Skin of body (tissue), 2 donors: Measurements from ENCODE around the gene MSLN. TPM values are rescaled to one million over a fixed set of nuclear protein-coding genes. Genes with fewer than 3 reads are reported as not detected.
"Not testable (repeated sequence)": the region's sequence is repeated elsewhere in the genome, so short reads cannot be mapped to it uniquely, and the experiment has no call there.

Experiments used
- DNase-seq: peaks from one replicate; lab custom pipeline; 2025; lab: John Stamatoyannopoulos, UW
- total RNA-seq: library from RNA; depleted of rRNA; stranded (reverse); fragments of >200 nt; gene quantifications from one replicate; pipeline ENCODE4 v1.2.3, GENCODE V29; 2014

The MSLN gene
- total RNA-seq, 1 donor from 2014 or later: 1.4 TPM

DNA sequence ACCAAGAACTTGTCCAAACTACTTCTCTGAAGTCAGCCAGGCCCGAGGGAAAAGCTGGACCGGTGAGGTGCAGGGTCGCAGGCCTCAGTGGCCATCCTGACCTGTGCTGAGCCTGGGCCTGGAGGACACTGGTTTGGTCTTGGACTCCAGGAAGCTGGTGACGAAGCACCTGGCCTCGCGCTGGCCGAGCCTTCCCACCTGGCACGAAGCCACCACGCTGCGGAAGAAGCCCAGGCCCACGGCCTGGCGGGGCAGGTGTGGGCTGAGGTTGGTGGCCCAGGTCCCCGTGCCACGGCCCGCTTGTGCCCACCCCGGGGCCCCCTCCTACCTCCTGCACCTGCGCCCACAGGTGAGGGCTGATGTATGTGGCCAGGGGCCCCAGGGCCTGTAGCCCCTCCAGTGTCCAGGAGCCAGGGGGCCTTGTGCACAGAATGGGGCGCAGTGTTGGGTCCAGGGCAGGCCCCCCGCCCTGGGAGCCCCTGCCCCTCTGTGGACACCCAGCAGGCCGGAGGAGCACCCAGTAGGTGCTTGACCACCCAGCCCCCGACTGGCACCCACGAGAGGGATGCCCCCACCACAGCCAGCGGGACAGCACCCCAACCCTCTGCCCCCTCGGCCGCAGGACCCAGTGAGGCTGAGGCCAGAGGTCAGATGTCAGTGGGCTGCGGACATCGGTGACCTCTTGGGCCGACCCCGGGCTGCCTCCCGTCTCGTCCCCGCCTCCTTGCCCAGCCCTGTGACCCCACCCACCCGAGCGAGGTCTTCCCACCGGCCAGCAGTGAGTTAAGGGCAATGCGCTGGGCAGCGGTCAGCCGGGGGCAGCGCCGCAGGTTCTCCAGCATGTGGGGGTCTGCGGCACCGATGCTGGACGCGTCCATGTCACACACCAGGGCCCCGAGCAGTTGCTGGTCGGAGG lies 13.8 kb downstream of the MSLN start:
- no peak for DNase-seq

DNA sequence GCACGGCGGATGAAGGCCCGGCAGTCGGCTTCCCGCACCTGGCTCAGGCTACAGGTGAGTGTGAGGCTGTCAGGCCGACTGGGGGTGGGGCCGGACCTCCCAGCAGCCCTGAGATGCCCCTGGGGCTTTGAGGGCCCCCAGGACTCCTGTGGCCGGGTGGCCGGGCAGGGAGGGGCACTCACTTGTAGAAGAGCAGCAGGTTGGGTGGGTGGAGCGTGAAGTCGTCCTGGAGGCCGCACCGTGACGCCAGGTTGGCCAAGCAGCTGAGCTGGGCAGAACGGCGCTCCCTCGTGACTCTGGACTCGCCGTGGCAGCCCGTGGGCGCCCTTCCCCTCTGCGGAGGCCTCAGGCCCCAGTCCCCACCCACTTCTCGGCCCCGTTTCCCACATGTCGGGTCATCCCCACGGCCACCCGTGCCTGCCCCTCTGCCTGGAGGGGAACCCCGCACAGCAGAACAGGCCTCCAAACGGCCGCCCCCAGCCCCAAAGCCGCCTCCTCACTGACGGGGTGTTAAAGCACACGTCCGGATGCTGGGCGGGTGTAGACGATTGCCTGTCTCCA lies 14.8 kb downstream of the MSLN start:
- no peak for DNase-seq

DNA sequence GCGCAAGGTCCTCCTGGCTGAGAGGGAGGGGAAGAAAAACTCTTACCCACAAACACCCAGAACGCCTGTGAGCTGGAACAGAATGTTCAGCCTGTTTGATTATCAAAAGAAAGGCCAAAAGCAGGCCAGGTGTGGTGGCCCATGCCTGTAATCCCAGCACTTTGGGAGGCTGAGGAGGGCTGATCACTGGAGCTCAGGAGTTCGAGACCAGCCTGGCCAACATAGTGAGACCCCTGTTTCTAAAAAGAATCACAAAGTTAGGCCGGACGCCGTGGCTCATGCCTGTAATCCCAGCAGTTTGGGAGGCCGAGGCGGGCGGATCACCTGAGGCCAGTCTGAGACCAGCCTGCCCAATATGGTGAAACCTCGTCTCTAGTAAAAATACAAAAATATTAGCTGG lies 15.8 kb downstream of the MSLN start:
- DNase-seq: not testable (repeated sequence)

DNA sequence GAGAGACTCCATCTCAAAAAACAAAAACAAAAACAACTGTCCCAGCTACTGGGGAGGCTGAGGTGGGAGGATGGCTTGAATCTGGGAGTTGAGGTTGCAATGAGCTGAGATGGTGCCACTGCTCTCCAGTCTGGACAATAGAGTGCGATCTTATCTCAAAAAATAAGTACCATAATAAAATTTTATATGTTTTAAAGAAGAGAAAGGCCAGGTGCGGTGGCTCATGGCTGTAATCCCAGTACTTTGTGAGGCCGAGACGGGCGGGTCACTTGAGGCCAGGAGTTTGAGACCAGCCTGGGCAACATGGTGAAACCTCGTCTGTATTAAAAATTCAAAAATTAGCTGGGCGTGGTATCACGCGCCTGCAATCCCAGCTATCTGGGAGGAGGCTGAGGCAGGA lies 16.3 kb downstream of the MSLN start:
- DNase-seq: no peak

DNA sequence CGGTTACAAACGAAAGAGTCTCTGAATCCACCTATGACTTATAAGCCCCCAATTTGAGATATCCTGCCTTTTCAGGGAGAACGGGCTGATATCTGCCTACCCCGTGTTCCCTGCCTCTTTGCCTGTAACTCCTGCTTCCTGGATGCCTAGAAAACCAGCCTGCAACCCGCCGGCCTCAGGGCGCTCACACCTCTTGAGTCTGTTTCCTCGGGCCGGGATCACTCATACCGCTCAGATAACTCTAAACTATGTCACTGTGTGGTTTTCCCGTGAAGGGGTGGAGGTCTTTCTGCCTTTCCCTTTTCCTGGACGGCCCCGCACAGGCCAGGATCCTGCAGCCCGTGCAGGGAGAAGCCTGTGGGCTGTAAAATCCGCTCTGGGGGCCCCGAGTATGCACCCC lies 17.3 kb downstream of the MSLN start:
- no peak for DNase-seq

DNA sequence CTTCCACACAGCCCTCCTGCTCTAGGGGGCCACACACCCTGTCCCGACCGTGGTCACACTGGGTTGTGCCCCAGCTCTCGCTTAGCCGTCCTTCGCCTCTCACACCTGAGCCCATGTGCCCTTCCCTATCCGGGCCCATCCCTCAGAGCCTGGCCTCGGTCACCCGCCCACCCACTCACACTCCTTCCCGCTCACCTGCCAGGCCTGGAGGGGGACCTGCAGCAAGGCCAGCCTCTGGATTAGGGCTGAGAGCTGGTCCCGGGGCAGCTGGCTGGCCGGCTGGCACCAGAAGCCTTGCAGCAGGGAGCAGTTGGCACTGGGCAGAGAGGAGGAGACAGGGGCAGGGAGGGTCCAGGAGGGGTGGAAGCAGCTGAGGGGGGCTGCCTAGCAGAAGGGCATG lies 17.9 kb downstream of the MSLN start:
- DNase-seq: no peak

DNA sequence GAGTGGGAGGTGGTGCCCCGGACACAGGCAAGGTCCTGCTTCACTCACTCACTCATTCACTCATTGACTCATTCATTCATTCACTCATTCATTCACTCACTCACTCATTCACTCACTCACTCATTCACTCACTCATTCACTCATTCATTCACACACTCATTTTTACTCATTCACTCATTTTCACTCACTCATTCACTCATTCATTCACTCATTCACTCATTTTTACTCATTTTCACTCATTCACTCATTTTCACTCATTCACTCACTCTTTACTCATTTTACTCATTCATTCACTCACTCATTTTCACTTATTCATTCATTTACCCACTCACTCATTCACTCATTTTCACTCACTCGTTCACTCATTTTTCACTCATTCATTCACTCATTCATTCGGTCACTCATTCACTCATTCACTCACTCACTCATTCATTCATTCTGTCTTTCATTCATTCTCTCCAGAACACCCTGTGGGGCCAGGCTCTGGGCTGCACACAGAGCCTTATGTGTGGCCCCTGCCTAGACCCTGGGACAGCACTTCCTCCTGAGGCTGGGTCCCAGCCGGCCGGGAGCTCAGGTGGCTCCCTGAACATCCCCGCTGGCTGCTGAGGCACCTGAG lies 18.5 kb downstream of the MSLN start:
- DNase-seq: no peak

DNA sequence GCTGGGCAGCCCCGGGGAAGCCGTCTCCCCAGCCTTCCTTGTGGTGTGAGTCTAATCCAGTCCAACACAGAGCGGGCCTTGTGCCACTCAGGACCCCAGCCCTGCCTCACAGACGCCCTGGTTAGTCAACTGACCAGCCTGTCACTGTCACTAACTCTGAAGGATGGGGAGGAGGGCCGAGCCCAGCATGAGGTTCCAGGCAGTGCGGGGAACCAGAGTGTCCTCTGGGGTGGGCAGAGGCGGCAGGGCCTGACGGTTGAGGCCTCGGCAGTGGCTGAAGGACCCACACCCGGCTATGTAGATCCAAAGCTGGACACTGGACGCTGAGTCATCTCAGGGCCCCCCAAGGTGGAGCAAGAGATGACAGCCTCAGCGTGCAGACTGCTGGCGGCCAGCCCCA lies 19.0 kb downstream of the MSLN start:
- no peak for DNase-seq

DNA sequence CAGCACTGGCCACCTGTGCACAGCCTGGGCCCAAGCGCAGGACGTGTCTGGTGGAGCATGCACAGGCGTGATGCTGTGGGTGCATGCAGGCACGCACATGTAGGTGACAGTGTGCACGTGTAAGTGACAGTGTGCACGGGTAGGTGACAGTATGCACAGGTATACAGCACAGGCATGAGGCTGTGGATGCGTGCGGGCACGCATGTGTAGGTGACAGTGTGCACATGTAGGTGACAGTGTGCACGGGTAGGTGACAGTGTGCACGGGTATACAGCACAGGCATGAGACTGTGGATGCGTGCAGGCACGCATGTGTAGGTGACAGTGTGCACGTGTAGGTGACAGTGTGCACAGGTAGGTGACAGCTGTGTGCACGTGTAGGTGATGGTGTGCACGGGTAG lies 19.8 kb downstream of the MSLN start:
- no peak for DNase-seq

DNA sequence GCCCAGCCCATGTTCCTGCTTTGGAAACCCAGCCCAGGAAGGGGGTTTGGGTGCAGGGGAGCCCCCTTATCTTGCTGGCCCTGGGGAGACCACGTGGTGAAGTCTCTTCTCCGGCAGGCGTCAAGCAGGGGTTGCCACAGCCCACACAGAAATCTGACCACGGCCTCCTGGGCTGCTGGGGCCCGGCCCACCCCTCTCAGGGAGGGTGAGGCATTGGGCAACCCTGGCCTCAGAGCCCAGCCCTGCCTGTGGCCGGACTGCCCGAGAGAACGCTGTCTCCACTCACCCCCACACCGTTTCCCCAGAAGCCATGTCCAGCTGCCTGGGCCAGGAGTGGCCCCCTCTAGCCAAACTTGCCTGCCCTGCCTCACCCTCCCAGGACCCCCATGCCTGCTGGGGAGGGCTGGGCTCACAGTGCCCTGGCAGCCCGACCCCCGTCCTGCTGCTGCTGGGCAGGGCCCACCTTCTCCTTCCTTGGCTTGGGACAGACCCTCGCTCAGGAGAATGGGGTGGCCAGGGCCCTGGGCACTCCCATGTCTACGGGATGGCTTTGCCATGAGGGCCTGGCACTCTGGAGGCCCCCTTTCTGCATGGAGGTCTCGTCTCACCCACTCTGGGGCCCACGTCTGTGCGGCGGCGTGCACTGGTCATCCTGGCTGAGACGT lies 20.9 kb downstream of the MSLN start:
- DNase-seq: no peak

DNA sequence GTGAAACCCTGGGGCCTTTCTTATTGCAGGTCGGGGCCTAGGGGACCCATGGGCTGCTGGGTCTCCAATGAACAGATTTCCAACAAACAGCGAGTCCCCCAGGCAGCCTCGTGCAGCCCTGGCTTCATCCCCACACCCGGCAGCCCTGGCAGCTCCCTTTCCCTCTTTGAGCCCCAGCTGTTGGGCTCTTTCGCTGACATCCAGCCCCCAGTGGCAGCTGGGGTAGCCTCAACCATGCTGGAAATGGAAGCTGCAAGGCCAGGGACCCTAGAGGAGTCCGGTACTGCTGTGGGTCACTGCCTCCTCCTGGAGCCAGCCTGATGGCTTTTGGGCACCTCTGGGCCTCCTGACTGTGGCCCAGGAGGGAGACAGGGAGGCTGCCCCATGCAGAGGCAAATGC lies 21.7 kb downstream of the MSLN start:
- no peak for DNase-seq

DNA sequence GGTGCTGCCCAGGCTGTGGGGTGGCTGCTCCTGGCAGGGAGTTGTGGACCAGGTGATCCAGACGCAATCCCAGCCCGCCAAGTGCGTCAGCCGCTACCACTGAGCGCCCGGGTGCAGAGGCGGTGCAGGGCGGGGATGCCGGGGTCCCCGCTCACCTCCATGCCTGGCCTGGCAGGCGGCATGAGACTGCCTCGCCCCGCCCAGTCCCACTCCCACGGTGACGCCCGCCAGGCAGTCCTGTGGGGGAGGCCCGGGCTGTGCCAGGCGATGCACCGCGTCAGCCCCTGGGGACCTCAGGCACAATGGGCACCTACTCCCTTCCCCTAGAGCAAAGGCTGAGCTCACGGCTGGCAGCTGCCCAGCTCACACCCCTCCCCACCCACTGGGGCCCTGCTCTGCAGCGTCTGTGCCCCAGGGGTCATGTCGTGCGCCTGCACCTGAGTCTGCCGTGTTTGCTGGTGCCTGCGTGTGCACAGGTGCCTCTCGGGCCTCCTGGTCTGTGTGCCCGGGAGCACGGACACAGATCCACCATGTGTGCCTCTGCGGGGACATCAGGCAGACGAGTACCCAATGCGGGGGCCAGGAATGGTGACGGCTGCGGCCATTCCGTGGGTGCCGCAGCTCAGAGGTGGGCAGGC lies 22.4 kb downstream of the MSLN start:
- DNase-seq: no peak

DNA sequence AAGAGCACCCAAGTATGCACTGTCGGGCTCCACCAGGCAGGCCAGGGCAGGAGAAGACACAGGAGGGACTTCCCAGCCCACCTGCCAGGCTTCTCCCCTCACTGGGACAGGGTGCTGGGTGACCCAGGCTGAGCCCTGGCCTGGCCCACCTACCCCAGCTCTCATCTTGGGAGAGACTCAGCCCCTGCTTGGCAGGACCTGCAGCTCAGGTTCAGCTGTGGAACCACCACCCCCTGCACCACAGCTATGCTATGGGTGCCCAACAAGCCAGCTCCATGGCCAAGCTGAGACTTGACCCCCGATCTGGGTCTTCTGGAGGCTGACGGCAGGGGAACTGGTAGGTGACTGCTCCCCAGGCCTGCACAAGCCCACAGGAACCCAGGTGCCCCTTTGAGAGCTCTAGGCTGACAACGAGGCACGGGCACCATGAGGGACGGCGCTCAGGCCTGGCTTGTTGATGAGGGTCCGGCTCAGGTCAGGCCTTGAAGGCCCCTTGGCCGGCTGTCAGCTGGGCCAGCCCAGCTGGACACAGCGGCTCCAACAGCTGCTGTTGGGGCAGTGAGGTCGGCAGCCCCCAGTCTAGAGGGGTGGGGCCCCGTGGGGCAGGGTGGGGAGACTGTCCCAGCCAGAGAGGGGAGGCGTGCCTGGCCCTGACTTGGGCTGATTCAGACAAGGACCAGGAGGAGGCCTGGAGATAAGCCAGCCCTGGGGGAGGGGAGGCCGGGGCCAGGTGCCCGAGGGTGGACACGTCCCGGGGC lies 23.0 kb downstream of the MSLN start:
- DNase-seq: no peak

DNA sequence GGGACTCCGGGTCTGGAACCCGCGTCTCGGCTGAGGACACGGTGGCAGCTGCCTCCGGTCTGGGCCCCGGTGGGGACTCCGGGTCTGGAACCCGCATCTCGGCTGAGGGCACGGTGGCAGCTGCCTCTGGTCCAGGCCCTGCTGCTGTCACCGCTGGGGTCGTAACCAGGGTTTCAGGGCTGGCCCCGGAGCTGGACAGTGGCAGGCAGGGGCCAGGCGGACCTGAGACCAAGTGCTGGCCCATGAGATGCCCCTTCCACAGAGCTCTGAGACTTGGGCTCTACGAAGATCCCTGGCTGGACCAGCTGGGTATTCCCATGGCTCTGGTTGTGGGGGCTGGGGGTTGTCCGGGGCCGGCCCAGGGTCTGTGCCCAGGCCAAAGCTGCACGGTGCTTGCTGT lies 23.9 kb downstream of the MSLN start:
- no peak for DNase-seq

DNA sequence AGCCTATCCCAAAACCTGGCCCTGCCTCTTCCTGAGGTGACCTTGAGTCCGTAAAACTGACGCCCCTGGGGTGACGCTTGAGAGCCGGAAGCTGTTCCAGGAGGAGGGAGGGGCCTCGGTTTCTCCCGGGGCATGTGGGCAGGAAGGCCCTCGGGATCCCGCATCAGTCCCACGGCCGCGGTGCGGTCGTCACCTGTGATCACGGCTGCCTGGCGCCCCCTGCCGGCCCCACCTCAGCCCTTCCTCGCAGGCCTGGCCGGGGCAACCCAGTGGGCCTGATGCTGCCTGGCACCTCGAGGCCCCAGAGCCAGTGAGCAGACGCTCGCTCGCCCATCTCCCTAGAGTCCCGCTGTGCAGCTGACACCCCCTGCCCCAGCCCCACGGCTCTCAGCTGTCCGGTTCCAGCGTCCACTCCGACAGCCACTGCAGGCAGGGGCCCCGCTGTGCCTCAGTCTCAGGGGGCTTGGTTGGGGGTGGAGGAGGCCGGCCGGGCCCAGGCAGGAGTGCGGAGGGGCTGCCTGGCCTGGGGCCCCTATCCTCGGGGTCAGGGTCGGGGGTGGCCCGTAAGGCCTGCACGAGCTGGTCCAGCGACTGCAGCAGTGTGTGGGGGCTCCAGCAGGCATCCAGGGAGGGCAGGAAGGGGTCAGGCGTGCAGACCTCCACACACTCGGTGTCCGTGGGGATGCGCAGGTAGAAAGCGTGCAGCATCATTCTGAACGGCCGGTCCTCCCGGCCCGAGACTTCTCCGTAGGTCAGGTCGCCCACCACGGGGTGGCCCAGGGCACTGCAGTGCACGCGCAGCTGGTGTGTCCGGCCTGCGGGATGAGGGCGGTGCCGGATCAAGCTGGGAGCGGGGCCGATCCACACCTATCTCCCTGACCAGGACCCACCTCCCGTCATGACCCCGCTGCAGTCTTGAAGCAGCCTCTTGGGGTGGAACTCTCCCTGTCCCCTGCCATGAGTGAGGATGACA lies 25.3 kb downstream of the MSLN start:
- no peak for DNase-seq

DNA sequence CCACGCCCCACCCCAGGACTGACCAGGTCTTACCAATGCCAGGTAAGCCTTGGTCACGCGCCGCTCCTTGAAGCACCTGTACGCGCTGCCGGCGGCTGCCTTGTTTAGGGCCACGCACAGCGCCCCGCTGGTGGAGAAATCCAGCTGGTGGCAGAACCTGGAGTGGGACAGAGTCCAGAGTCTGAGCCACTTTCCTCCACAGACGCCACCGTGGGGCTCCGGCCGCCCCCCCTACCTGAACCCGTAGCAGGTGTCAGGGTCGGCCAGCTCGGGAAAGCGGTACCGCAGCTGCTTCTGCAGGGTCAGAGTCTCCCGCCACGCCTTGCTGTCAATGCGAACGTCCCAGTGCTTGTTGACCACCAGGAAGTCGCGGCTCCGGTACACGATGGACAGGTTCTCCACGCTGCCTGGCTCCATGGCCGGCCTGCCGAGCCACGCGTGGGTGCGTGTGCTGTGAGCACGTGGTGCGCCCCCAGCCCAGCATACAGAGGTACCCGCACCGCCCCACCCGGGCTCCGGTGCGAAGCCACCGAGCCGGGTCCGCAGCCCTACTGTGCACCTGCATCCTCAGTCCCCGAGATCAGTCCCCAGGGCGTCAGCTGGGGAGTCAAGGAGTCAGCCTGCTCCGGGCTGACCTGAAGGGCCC lies 26.9 kb downstream of the MSLN start:
- no peak for DNase-seq

DNA sequence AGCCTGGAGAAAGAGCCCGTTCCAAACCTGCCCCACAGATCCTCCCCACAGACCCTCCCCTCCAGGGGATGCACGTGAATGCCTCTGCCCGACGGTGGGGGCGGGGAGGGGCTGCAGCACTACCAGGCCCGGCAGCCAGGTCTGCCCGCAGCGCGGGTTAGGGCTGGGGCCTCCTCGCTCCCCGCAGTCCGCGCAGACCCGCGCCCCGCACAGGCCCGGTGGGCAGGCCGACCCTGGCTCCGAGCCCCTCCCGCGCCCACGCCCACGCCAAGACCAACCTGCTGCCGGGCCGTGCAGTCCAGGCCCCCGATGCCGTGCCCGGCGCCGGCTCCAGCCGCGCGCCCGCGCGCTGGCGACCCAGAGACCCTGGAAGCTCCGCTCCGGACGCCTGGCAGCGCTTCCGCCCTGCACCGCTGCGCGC lies 27.5 kb downstream of the MSLN start, which contains the start of gene RPUSD1:
TSS of gene RPUSD1 (minus strand) at position 404 of the 421 bp plus-strand sequence. CDS start 644 bp downstream, outside the sequence.
- no peak for DNase-seq

DNA sequence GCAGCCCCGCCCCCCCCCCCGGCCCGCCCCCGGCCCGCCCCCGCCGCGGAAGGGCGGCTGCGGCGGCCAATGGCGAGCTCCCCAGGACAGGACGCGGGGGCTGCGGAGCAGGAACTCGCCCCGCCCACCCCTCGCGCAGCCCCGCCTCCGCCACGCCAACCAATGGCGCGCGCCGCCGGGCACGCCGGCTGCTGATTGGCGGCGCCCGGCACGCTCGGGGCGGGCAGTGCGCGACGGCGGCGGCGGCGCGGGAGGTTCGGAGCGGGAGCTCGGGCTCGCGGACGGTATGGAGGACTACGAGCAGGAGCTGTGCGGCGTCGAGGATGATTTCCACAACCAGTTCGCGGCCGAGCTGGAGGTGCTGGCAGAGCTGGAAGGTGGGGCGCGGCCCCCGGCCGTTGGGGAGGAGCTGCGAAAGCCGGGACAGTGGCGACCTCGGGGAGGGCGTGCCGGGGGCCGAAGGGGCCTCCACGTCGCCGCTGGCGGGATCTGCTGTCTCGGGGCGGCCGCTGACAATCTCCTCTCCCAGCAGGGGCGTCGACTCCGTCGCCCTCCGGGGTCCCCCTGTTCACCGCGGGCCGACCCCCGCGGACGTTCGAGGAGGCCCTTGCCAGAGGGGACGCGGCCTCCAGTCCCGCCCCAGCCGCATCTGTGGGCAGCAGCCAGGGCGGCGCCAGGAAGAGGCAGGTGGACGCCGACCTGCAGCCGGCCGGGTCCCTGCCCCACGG lies 28.0 kb downstream of the MSLN start, which contains the start of gene CHTF18:
TSS of gene CHTF18 (plus strand) at position 222 of the 728 bp plus-strand sequence. CDS start at position 287, 65 bp downstream.
- peak; percentile 86 for DNase-seq
